Gastrocnemius medialis (tissue), 4 donors: Measurements from ENCODE around the gene GPRIN1. TPM values are rescaled to one million over a fixed set of nuclear protein-coding genes. Genes with fewer than 3 reads are reported as not detected.

Source experiments
- ATAC-seq, 2 donors: fragments of 150-250 bp; one replicate each; pipeline ENCODE4 v1.9.1; 2016
- DNase-seq, 2 donors: peaks; one replicate each; pipeline ENCODE4 v3.0.0-alpha.2; 2019
- H3K27ac ChIP-seq, 4 donors: fragments of 200-600 bp; sonication (generic); 1 replicate in 1 of 4; 2 replicates in 3 of 4; pipeline ENCODE4 v1.5.1; 2016 to 2018; ENCODE audit warnings: mild to moderate bottlenecking in 2 of 4, moderate library complexity in 1 of 4
- H3K27me3 ChIP-seq, 3 donors: fragments of 200-600 bp; sonication (generic) in 2 of 3; 1 replicate in 1 of 3; 2 replicates in 2 of 3; pipeline versions ENCODE4 v1.5.1 to v1.6.0; 2016 to 2019; ENCODE audit warnings: mild to moderate bottlenecking in 1 of 3, moderate library complexity in 1 of 3
- H3K36me3 ChIP-seq, 2 donors: fragments of 200-600 bp; sonication (generic) in 1 of 2; one replicate each; pipeline ENCODE4 v1.5.1; 2017 to 2018
- H3K4me1 ChIP-seq, 2 donors: fragments of 200-600 bp; sonication (generic) in 1 of 2; one replicate each; pipeline ENCODE4 v1.5.1; 2016 to 2017; ENCODE audit warnings: mild to moderate bottlenecking in 2 of 2
- H3K4me3 ChIP-seq, 4 donors: fragments of 200-600 bp; sonication (generic) in 3 of 4; 1 replicate in 1 of 4; 2 replicates in 3 of 4; pipeline ENCODE4 v1.5.1; 2016 to 2019; ENCODE audit warnings: mild to moderate bottlenecking in 2 of 4
- H3K9me3 ChIP-seq, 3 donors: fragments of 200-600 bp; sonication (generic) in 2 of 3; 1 replicate in 1 of 3; 2 replicates in 2 of 3; pipeline ENCODE4 v1.5.1; 2016 to 2019
- CTCF ChIP-seq, 5 experiments: fragments of 450-650 bp in 3 of 5; fragments of 200-600 bp in 2 of 5; sonication (generic) in 2 of 5; IDR thresholded peaks in 4 of 5; conservative IDR thresholded peaks in 1 of 5; 1 replicate in 4 of 5; 2 replicates in 1 of 5; pipeline ENCODE4 v1.5.1; 2016 to 2019; ENCODE audit warnings: antibody characterized with exemption in 5 of 5, mild to moderate bottlenecking in 3 of 5, moderate library complexity in 3 of 5
- POLR2A ChIP-seq, 2 donors: fragments of 450-650 bp; IDR thresholded peaks; one replicate each; pipeline ENCODE4 v1.6.1; 2017; ENCODE audit warnings: antibody characterized with exemption in 2 of 2, mild to moderate bottlenecking in 2 of 2, moderate library complexity in 2 of 2
- in situ Hi-C, 4 donors: fragments of 200-750 bp; cut with MboI; loops; one replicate each; pipeline versions ENCODE4 v1.15.0 to v1.8.0; 2017; ENCODE audit warnings: low sequenced_read_pairs in 4 of 4
- intact Hi-C: fragments of 100-400 bp; cut with DNase I; formaldehyde crosslinking; loops from one replicate; pipeline ENCODE4 v1.15.1; 2023; ENCODE audit warnings: low total_unique reads
- total RNA-seq, 4 donors: library from RNA; depleted of rRNA; stranded (reverse); fragments of >200 nt; gene quantifications; one replicate each; pipeline versions ENCODE4 v1.1.0 to v1.2.3, GENCODE V29; 2016

GPRIN1 gene
- total RNA-seq, 4 donors from 2014 or later, result 0.35 to 0.78 (median 0.47) TPM

GRCh38 chr5:176588297-176588696, 21.7 kb downstream of the GPRIN1 start:
- no peak overlapping the region for H3K4me3 ChIP-seq
- intact Hi-C loops (no loop called here), in situ Hi-C loops (no loop called here)
- no peaks in the 10 kb centered on the region for H3K36me3 ChIP-seq
- H3K27ac ChIP-seq, result no peak overlapping the region
- no peak for ATAC-seq
- H3K9me3 ChIP-seq, result peaks cover 0 to 16% (median 2%) of the 10 kb centered on the region in 3 donors
- no peaks in the 10 kb centered on the region for H3K4me1 ChIP-seq
- no peak for DNase-seq
- H3K27me3 ChIP-seq, result no peaks in the 10 kb centered on the region
- TF ChIP-seq CTCF (IDR thresholded peaks at IDR 0.05 in 4 of 5, conservative IDR thresholded peaks at IDR 0.05 in 1 of 5) (no peak), POLR2A (IDR thresholded peaks at IDR 0.05) (no peak)

DNA sequence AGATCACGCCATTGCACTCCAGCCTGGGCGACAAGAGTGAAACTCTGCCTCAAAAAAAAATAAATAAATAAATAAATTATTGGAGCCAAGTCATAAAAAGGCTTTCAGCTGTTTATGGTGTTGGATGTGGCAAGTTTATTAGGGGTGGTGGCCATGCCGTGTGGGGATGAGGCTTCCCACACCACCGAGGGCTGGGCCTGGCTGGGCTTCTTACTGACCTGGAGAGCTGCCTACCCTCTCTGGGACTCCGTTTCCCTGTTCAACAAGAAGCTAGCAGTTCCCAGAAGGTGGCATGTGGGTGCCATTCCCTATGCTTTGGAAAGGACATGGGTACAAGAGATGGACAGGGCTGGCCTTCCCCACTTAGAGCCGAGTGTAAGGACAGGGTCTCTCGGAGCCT, 22.6 kb downstream of the GPRIN1 start:
- TF ChIP-seq CTCF (IDR thresholded peaks at IDR 0.05 in 4 of 5, conservative IDR thresholded peaks at IDR 0.05 in 1 of 5), result no peak
- no peak for TF ChIP-seq POLR2A (IDR thresholded peaks at IDR 0.05)
- Histone ChIP-seq H3K27me3 (no peaks in the 10 kb centered on the region), H3K4me3 (no peak overlapping the region), H3K27ac (no peak overlapping the region), H3K4me1 (no peaks in the 10 kb centered on the region), H3K9me3 (peaks cover 0 to 16% (median 2%) of the 10 kb centered on the region in 3 donors), H3K36me3 (no peaks in the 10 kb centered on the region)
- intact Hi-C loops, result no loop called here
- ATAC-seq (no peak), DNase-seq (no peak)
- in situ Hi-C loops, result no loop called here

- no peak overlapping the region for H3K4me3 ChIP-seq
- DNase-seq (no peak), ATAC-seq (no peak)
- TF ChIP-seq POLR2A (IDR thresholded peaks at IDR 0.05) (no peak), CTCF (IDR thresholded peaks at IDR 0.05 in 4 of 5, conservative IDR thresholded peaks at IDR 0.05 in 1 of 5) (no peak)
- H3K9me3 ChIP-seq, result peaks cover 0 to 16% (median 2%) of the 10 kb centered on the region in 3 donors
- no peaks in the 10 kb centered on the region for H3K27me3 ChIP-seq
- in situ Hi-C loops (no loop called here), intact Hi-C loops (no loop called here)
- H3K36me3 ChIP-seq, result no peaks in the 10 kb centered on the region
- no peak overlapping the region for H3K27ac ChIP-seq
- H3K4me1 ChIP-seq, result no peaks in the 10 kb centered on the region
Observed at GRCh38 chr5:176583076-176583475, 26.9 kb downstream of the GPRIN1 start.

DNA sequence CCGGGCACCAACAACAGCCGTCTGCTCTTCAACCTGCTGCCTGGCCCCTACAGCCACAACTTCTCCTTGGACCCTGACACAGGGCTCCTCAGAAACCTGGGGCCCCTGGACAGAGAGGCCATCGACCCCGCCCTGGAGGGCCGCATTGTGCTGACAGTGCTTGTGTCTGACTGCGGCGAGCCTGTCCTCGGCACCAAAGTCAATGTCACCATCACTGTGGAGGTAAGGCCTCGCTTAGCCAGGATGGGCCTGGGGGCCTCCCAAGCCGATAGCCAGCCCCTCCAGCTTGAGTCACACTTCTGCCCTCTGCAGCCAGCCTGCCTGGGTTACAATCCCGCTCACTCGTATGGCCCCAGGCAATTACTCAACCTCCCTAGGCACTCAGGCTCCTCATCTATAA, 28.6 kb downstream of the GPRIN1 start:
- DNase-seq (no peak), ATAC-seq (no peak)
- no peak for TF ChIP-seq CTCF (IDR thresholded peaks at IDR 0.05 in 4 of 5, conservative IDR thresholded peaks at IDR 0.05 in 1 of 5)
- no peak for TF ChIP-seq POLR2A (IDR thresholded peaks at IDR 0.05)
- no peaks in the 10 kb centered on the region for H3K4me1 ChIP-seq
- H3K36me3 ChIP-seq, result no peaks in the 10 kb centered on the region
- intact Hi-C loops, result no loop called here
- no peaks in the 10 kb centered on the region for H3K27me3 ChIP-seq
- H3K27ac ChIP-seq, result no peak overlapping the region
- in situ Hi-C loops, result no loop called here
- no peak overlapping the region for H3K4me3 ChIP-seq
- peaks cover 0 to 16% (median 2%) of the 10 kb centered on the region in 3 donors for H3K9me3 ChIP-seq

- ATAC-seq, result no peak
- Histone ChIP-seq H3K9me3 (no peaks in the 10 kb centered on the region), H3K36me3 (no peaks in the 10 kb centered on the region), H3K27me3 (no peaks in the 10 kb centered on the region), H3K27ac (no peak overlapping the region), H3K4me3 (no peak overlapping the region), H3K4me1 (no peaks in the 10 kb centered on the region)
- DNase-seq, result no peak
- intact Hi-C loops, result loop anchor here (10.0 kb wide), 1 partner anchor 165 kb away; the partner anchor contains the start of gene CLTB
- TF ChIP-seq POLR2A (IDR thresholded peaks at IDR 0.05) (no peak), CTCF (IDR thresholded peaks at IDR 0.05 in 4 of 5, conservative IDR thresholded peaks at IDR 0.05 in 1 of 5) (no peak)
- in situ Hi-C loops, result no loop called here
Observed at GRCh38 chr5:176579323-176579722, 30.6 kb downstream of the GPRIN1 start.
